ENCODE results near the gene RMI1.

RMI1 gene

GRCh38 chr9:83971485-83971884 lies 9.1 kb upstream of the RMI1 start:
- no peak for DNase-seq

GRCh38 chr9:83972286-83972685 lies 8.3 kb upstream of the RMI1 start:
- DNase-seq, result no peak

GRCh38 chr9:83975300-83975699 lies 5.3 kb upstream of the RMI1 start:
- DNase-seq, result no peak

GRCh38 chr9:83976372-83976771 lies 4.2 kb upstream of the RMI1 start:
- DNase-seq, result no peak

GRCh38 chr9:83977196-83977595 lies 3.4 kb upstream of the RMI1 start:
- DNase-seq, result no peak

- DNase-seq, result no peak
These were observed 1.4 kb upstream of the RMI1 start for GRCh38 chr9:83978992-83979811.

DNA sequence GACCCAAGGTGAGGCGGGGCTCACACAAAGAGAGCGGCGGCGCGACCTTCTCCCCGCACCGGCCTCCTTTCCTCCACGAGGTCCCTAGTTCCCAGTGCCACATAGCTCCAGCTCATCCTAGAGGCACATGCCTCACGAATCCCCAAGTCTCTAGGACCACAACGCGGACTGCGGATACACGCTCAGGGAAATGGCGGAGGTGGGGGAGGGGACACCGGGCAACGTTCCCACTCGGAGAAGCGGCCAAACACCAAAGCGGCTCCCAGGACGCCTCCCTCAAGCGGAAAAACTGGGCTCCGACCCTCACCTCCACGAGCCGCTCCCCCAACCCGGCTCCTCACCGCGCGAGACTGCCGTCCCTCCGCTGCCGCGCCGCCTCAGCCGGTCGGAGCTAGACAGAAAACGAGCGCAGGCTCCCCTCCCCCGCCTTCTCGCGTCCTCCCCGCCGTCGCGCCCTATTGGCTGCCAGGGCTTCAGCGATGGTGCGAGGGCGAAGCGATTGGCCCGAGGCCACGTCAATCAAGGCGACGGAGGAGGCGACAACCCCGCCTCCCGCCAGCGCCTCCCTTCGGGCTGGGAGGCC lies 702 bp upstream of the RMI1 start, which contains the start of gene HNRNPK:
TSS of gene HNRNPK (minus strand) at position 404 of the 583 bp plus-strand sequence. CDS start 1,963 bp downstream, outside the sequence.
- peak; percentile 88 for DNase-seq

DNA sequence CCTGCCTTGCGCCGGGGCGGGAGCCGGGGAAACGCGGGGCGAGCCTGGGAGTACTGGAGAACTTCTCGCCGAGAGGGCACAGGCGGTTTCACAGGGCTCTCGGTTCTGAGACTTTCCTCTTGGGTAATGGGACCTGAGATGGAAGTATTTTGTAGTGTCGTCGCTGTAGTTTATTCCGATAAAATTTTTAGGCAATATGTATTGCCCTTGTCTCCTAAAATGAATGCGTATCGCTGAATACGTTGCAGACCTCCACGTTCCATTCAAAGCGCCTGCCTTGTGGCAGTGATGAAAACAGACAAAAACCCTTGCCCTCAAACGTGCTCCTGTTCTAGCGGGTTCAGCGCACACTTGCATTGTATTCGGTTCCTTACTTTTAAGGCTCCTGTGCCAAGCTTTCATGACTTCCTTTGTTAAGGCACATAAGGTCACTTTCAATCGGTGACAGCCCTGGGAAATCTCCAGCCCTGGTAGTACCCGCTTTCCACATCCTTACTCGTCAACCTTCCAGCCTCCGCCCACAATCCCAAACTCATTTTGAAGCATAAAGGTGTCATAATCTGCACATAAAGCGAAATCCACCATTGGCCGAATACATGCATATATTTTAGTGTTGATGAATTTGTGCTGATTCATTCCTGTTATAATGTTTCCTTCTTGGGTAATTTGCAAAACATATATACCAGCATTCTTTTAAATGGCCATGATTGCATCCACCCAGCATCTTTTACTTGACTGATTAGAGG lies 694 bp downstream of the RMI1 start:
- peak; percentile 14 for DNase-seq

DNA sequence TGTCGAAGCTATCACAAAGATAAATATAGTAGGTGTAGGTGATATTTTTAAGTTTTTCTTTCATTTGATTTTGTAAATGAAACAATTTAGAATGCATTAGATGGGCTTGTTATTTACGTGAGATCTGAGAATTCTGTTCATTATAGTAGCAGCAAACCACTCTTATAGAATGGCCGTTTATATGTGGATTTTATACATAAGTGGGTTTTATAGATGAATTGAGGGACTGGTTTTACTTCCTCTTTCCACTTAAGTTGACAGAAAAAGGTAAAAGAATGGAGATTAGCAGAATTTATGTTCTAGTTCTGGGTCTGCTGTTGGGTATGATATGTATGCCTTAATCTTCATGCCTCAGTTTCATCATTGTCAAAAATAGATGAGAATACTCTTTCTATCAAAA lies 5.6 kb downstream of the RMI1 start:
- no peak for DNase-seq

- DNase-seq, result no peak
These were observed 6.3 kb downstream of the RMI1 start for GRCh38 chr9:83986765-83987401.

- no peak for DNase-seq
These were observed 6.8 kb downstream of the RMI1 start for GRCh38 chr9:83987402-83987791.

DNA sequence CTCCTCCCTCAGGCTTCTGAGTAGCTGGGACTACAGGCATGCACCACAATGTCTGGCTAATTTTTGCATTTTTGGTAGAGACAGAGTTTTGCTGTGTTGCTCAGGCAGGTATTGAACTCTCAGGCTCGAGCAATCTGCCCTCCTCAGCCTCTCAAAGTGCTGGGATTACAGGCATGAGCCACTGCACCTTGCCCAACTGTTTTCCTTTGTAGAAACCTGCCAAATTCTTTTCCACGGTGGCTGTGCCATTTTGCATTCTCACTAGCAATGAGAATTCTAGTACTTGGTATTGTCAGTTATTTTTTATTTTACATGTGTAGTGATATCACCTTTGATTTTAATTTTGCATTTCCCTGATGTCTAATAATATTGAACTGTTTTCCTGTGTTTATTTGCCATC lies 7.8 kb downstream of the RMI1 start:
- no peak for DNase-seq

DNA sequence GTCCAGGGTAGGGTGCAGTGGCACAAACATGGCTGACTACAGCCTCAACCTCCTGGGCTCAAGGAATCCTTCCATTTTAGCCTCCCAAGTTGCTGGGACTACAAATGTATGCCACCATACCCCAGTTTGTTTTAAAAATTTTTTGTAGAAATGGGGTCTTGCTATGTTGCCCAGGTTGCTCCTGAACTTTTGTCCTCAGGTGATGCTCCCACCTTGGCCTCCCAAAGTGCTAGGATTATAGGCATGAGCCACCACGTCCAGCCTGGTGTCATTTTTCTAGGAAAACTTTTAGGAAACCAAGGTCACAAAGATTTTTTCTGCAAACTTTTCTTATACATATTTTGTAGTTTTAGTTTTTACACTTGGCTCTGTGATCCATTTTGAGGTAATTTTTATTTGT lies 10.8 kb downstream of the RMI1 start:
- DNase-seq, result no peak

GRCh38 chr9:83992407-83992806 lies 11.8 kb downstream of the RMI1 start:
- DNase-seq, result no peak

GRCh38 chr9:83992901-83993300 lies 12.3 kb downstream of the RMI1 start:
- no peak for DNase-seq

DNA sequence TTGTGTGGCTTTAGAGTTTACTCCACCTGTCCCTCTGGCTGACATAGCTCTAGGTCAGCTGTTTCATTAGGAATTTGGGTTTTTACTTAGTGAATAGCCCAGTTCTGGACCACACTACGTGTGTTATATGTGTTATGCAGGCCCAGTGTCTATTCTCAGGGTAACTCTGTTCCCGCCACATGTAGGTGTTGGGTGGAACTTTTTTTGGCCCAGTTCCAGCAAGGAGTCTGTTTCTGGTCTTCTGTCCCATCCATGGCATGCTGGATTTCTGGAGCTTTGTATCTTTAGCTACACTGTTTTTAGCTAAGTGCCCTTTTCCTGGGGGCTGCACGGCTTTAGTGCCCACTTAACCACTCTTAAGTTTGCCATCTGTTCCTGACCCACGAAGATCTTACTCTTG lies 15.5 kb downstream of the RMI1 start:
- no peak for DNase-seq

DNA sequence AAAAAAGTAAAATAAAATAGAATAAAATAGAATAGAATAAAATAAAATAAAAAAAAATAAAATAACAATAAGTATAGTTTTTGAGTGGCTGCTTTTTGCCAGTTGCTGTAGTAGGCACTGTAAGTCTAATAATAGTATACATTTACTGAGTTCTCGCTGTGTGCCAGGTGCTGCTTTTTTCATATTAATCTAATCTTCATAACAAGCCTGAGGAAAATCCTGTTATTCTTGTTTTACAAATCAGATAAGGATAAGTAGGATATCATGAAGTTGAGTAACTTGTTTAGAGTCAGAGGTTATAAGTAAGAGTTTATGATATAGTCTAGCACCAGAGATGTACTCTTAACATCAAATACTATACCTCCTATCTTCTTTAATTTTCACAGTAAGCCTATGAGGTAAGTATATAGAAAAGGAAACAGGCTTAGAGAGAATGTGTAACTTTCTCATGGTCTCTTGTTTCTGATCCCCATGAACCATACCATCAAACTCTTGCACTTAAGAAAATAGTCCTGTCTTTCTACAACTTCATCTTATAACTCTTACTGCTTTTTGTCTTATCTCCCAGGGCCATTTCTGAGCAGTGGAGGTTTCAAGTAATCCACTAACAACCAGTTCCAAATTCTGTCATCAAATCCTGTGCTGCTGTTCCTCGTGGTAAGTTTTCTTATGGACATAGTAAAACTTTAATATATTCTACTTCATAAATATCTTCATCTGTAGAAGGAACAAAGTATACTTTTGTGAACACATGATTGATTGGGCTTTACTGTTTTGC lies 18.7 kb downstream of the RMI1 start:
- DNase-seq, result no peak

GRCh38 chr9:84000186-84000585 lies 19.6 kb downstream of the RMI1 start:
- no peak for DNase-seq

- no peak for DNase-seq
These were observed 21.0 kb downstream of the RMI1 start for GRCh38 chr9:84001621-84002020.

DNA sequence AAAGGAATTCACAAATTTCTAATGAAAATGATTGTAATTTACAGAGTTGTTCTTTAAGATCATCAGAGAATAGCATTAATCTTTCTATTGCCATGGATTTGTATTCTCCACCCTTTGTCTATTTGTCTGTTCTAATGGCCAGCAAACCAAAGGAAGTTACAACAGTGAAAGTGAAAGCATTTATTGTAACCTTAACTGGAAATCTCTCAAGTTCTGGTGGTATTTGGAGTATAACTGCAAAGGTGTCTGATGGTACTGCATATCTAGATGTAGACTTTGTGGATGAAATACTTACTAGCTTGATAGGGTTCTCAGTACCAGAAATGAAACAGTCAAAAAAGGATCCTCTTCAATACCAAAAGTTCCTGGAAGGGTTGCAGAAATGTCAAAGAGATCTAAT lies 21.7 kb downstream of the RMI1 start:
- DNase-seq, result no peak

DNA sequence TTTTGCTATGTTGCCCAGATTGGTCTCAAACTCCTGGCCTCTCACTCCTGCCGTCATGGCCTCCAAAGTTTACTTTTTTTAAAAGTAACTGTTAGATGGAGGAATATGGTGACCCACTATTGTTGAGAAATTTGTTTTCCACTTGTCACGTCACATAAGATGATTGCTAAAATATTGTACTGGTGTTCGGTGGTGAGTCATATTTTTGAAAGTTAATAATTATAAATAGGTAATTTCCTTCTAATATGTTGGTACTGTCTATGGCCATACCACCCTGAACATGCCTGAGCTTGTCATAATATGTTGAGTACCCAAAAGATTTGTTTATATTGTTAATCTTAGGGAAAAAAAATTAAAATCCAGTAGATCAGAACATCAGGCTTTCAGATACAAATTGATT lies 22.6 kb downstream of the RMI1 start:
- DNase-seq, result no peak

DNA sequence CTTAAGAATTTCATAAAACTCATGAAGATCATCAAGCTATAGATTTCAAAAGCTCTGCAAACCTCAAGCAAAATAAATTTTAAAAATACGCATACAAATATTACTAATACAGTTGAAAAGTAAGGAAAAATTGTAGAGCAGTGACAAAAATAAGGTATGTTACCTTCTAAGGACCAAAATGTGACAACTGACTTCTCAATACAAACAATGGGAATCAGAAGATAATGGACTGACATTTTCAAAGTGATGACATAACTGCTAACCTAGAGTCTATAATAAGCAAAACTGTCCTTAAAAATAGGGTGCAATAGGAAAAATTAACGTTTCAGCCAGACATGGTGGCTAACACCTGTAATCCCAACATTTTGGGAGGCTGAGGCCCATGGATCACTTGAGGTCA lies 27.1 kb downstream of the RMI1 start:
- DNase-seq, result no peak

Data from NCI-H526 treated with DMSO at 0.1 percent for 48 hours (cell line).